Myocyte (in vitro differentiated cells): ENCODE results near the gene ASAP3. TPM values are rescaled to one million over a fixed set of nuclear protein-coding genes. Genes with fewer than 3 reads are reported as not detected.

Experiments
- total RNA-seq: library from RNA; depleted of rRNA; stranded (reverse); fragments of >200 nt; gene quantifications from 2 replicates; pipeline ENCODE4 v1.2.3, GENCODE V29; 2014

The ASAP3 gene
- total RNA-seq, 1 donor from 2014 or later, result 48.8 TPM

Other genes starting within 250 kb of the ASAP3 start
- 85.9 and 91.8 TPM in 2 replicates for gene HNRNPR, start 139.9 kb downstream of the ASAP3 start, total RNA-seq
- gene ZNF436, start 114.3 kb downstream of the ASAP3 start, total RNA-seq, result 17.3 and 18.8 TPM in 2 replicates
- 6.8 and 9.8 TPM in 2 replicates for gene TCEA3, start 59.4 kb downstream of the ASAP3 start, total RNA-seq
- 0.13 and 0.16 TPM in 2 replicates for gene E2F2, start 47.1 kb upstream of the ASAP3 start, total RNA-seq
- 13.5 and 21.1 TPM in 2 replicates for gene ID3, start 75.3 kb upstream of the ASAP3 start, total RNA-seq
- gene RPL11, start 207.6 kb upstream of the ASAP3 start, total RNA-seq, result 551 and 641 TPM in 2 replicates